Testis (tissue), 2 donors: ENCODE measurements around the gene MRAP.

Experiments
- POLR2A ChIP-seq: fragments of 450-650 bp; IDR thresholded peaks from one replicate; pipeline ENCODE4 v1.6.1; 2017; ENCODE audit warnings: antibody characterized with exemption, mild to moderate bottlenecking, moderate library complexity
- TF ChIP-seq, protein P1 (sequence below), 3 experiments: fragments of 450-650 bp in 2 of 3; fragments of 200-600 bp in 1 of 3; sonication (generic) in 1 of 3; IDR thresholded peaks; one replicate each; pipeline ENCODE4 v1.5.1; 2016 to 2019; ENCODE audit warnings: antibody characterized with exemption in 3 of 3, mild to moderate bottlenecking in 2 of 3, moderate library complexity in 1 of 3

DNA sequence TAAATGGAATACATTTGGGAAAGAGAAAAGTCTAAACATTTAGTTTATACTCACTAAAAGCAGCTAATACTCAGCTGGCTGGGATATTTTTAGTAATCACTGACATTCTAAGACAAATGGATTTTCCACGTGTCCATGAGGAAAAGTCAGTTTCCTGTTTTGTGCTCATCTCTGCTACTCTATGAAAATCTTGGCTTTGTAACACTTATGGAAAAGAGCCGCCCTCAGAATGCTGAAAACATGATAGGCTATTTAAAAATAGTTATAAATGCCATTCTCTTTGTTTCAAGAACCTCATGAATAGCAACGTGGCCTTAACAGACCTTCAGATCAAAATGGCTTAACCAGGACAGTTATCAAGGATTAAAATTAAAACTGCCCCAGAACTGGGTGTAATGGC lies 29.9 kb downstream of the MRAP start:
- TF ChIP-seq, protein P1, sequence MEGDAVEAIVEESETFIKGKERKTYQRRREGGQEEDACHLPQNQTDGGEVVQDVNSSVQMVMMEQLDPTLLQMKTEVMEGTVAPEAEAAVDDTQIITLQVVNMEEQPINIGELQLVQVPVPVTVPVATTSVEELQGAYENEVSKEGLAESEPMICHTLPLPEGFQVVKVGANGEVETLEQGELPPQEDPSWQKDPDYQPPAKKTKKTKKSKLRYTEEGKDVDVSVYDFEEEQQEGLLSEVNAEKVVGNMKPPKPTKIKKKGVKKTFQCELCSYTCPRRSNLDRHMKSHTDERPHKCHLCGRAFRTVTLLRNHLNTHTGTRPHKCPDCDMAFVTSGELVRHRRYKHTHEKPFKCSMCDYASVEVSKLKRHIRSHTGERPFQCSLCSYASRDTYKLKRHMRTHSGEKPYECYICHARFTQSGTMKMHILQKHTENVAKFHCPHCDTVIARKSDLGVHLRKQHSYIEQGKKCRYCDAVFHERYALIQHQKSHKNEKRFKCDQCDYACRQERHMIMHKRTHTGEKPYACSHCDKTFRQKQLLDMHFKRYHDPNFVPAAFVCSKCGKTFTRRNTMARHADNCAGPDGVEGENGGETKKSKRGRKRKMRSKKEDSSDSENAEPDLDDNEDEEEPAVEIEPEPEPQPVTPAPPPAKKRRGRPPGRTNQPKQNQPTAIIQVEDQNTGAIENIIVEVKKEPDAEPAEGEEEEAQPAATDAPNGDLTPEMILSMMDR (IDR thresholded peaks at IDR 0.05) = no peak
- TF ChIP-seq POLR2A = no peak
